Astrocyte (in vitro differentiated cells and primary cell): ENCODE data around the gene NAV3. TPM values are rescaled to one million over a fixed set of nuclear protein-coding genes. Genes with fewer than 3 reads are reported as not detected.

Experiments used
- DNase-seq: peaks from one replicate; pipeline ENCODE4 v3.0.0-alpha.2; 2010; ENCODE audit warnings: low read depth
- FAIRE-seq: peaks from 2 replicates; lab custom pipeline; 2011; peaks lifted over from hg19 to GRCh38; lab: Jason Lieb, UNC
- H2AFZ ChIP-seq: 2 replicates; pipeline ENCODE4 v1.6.0; 2012; ENCODE audit warnings: low read depth, low read length, inconsistent platforms
- H3K27ac ChIP-seq: 2 replicates; pipeline ENCODE4 v1.5.1; 2011; ENCODE audit warnings: low read depth, low read length, inconsistent platforms
- H3K27me3 ChIP-seq: 2 replicates; pipeline ENCODE4 v1.6.0; 2011; ENCODE audit warnings: low read length, inconsistent platforms; ENCODE audit not compliant: insufficient read depth
- H3K36me3 ChIP-seq: 2 replicates; pipeline ENCODE4 v1.5.1; 2011; ENCODE audit warnings: low read length, inconsistent platforms; ENCODE audit not compliant: insufficient read depth
- H3K4me1 ChIP-seq: 2 replicates; pipeline ENCODE4 v1.5.1; 2011; ENCODE audit warnings: low read length, inconsistent platforms; ENCODE audit not compliant: insufficient read depth
- H3K4me2 ChIP-seq: 2 replicates; pipeline ENCODE4 v1.6.0; 2012; ENCODE audit warnings: low read length, inconsistent platforms
- H3K4me3 ChIP-seq: 2 replicates; pipeline ENCODE4 v1.5.1; 2011; ENCODE audit warnings: low read depth, mild to moderate bottlenecking, low read length, inconsistent platforms; ENCODE audit not compliant: insufficient read depth
- H3K79me2 ChIP-seq: 2 replicates; pipeline ENCODE4 v1.6.0; 2012; ENCODE audit warnings: mild to moderate bottlenecking, low read length, inconsistent platforms; ENCODE audit not compliant: insufficient read depth
- H3K9ac ChIP-seq: 2 replicates; pipeline ENCODE4 v1.6.0; 2012; ENCODE audit warnings: mild to moderate bottlenecking, low read length, inconsistent platforms
- H3K9me3 ChIP-seq: 2 replicates; pipeline ENCODE4 v1.5.1; 2012; ENCODE audit warnings: low read depth, mild to moderate bottlenecking, low read length, inconsistent platforms; ENCODE audit not compliant: insufficient read depth
- H4K20me1 ChIP-seq: 2 replicates; pipeline ENCODE4 v1.6.0; 2012; ENCODE audit warnings: low read length, inconsistent platforms; ENCODE audit not compliant: insufficient read depth
- H3K27ac Mint-ChIP-seq: one replicate; pipeline ENCODE4 v1.8.0; 2021; ENCODE audit warnings: mild to moderate bottlenecking, mixed read lengths; ENCODE audit not compliant: unreplicated experiment
- H3K27me3 Mint-ChIP-seq: one replicate; pipeline ENCODE4 v1.8.0; 2021; ENCODE audit warnings: low read depth, mixed read lengths; ENCODE audit not compliant: unreplicated experiment
- H3K36me3 Mint-ChIP-seq: one replicate; pipeline ENCODE4 v1.8.0; 2021; ENCODE audit warnings: low read depth, mixed read lengths; ENCODE audit not compliant: unreplicated experiment
- H3K4me1 Mint-ChIP-seq: one replicate; pipeline ENCODE4 v1.8.0; 2021; ENCODE audit warnings: low read depth, mixed read lengths; ENCODE audit not compliant: unreplicated experiment
- H3K4me3 Mint-ChIP-seq: one replicate; pipeline ENCODE4 v1.8.0; 2021; ENCODE audit warnings: mild to moderate bottlenecking, moderate library complexity, mixed read lengths; ENCODE audit not compliant: unreplicated experiment
- H3K9me3 Mint-ChIP-seq: one replicate; pipeline ENCODE4 v1.8.0; 2021; ENCODE audit warnings: mild to moderate bottlenecking, mixed read lengths; ENCODE audit not compliant: unreplicated experiment
- CTCF ChIP-seq: IDR thresholded peaks from 2 replicates; pipeline ENCODE4 v1.5.1; 2011; ENCODE audit warnings: low read depth, mild to moderate bottlenecking, inconsistent platforms, low read length, moderate library complexity; ENCODE audit not compliant: insufficient read depth
- EZH2 ChIP-seq: IDR thresholded peaks from 2 replicates; pipeline ENCODE4 v1.6.1; 2012; ENCODE audit warnings: mild to moderate bottlenecking, low read length, inconsistent platforms; ENCODE audit not compliant: insufficient read depth
- total RNA-seq: library from RNA; stranded (reverse); gene quantifications from 2 replicates; pipeline ENCODE4 v1.2.1, GENCODE V29; 2021

NAV3 gene
- total RNA-seq, 1 donor from 2014 or later, result 24.1 TPM

- H3K27me3 ChIP-seq, result no peaks in the 10 kb centered on the region
- H3K4me2 ChIP-seq, result no peak overlapping the region
- no peaks in the 10 kb centered on the region for H3K79me2 ChIP-seq
- Mint-ChIP-seq H3K27me3 (no peaks in the 10 kb centered on the region), H3K4me1 (no peaks in the 10 kb centered on the region), H3K27ac (no peak overlapping the region), H3K36me3 (no peaks in the 10 kb centered on the region), H3K4me3 (no peak overlapping the region), H3K9me3 (peaks cover 4% of the 10 kb centered on the region)
- FAIRE-seq (no peak), DNase-seq (no peak)
- no peak overlapping the region for H2AFZ ChIP-seq
- no peak overlapping the region for H3K4me3 ChIP-seq
- no peak for TF ChIP-seq EZH2
- TF ChIP-seq CTCF, result no peak
- no peaks in the 10 kb centered on the region for H3K36me3 ChIP-seq
- no peaks in the 10 kb centered on the region for H3K4me1 ChIP-seq
- H3K9me3 ChIP-seq, result no peaks in the 10 kb centered on the region
- no peaks in the 10 kb centered on the region for H4K20me1 ChIP-seq
- no peak overlapping the region for H3K27ac ChIP-seq
- H3K9ac ChIP-seq, result no peak overlapping the region
Observed at GRCh38 chr12:77907936-77908335, 77.2 kb downstream of the NAV3 start.

GRCh38 chr12:77914081-77914488, 83.4 kb downstream of the NAV3 start:
- Histone ChIP-seq H3K27ac (no peak overlapping the region), H3K4me1 (no peaks in the 10 kb centered on the region), H3K4me3 (no peak overlapping the region), H2AFZ (no peak overlapping the region), H3K79me2 (no peaks in the 10 kb centered on the region), H3K4me2 (no peak overlapping the region), H4K20me1 (no peaks in the 10 kb centered on the region), H3K36me3 (no peaks in the 10 kb centered on the region), H3K9ac (no peak overlapping the region), H3K9me3 (no peaks in the 10 kb centered on the region), H3K27me3 (no peaks in the 10 kb centered on the region)
- Mint-ChIP-seq H3K36me3 (no peaks in the 10 kb centered on the region), H3K27me3 (no peaks in the 10 kb centered on the region), H3K27ac (no peak overlapping the region), H3K4me3 (no peak overlapping the region), H3K4me1 (peaks cover 11% of the 10 kb centered on the region), H3K9me3 (peaks cover 4% of the 10 kb centered on the region)
- TF ChIP-seq CTCF, result no peak
- TF ChIP-seq EZH2, result no peak
- FAIRE-seq (no peak), DNase-seq (no peak)

- TF ChIP-seq EZH2, result no peak
- TF ChIP-seq CTCF, result no peak
- no peak overlapping the region for H3K4me3 Mint-ChIP-seq
- Histone ChIP-seq H3K9ac (no peak overlapping the region), H2AFZ (no peak overlapping the region), H3K4me2 (no peak overlapping the region), H3K36me3 (no peaks in the 10 kb centered on the region), H3K79me2 (no peaks in the 10 kb centered on the region), H3K27me3 (no peaks in the 10 kb centered on the region), H4K20me1 (no peaks in the 10 kb centered on the region), H3K9me3 (no peaks in the 10 kb centered on the region), H3K4me1 (no peaks in the 10 kb centered on the region), H3K4me3 (no peak overlapping the region), H3K27ac (no peak overlapping the region)
- peaks cover 1% of the 10 kb centered on the region for H3K9me3 Mint-ChIP-seq
- no peak overlapping the region for H3K27ac Mint-ChIP-seq
- H3K36me3 Mint-ChIP-seq, result no peaks in the 10 kb centered on the region
- H3K4me1 Mint-ChIP-seq, result peaks cover 11% of the 10 kb centered on the region
- H3K27me3 Mint-ChIP-seq, result no peaks in the 10 kb centered on the region
- FAIRE-seq, result no peak
- DNase-seq, result no peak
Observed at GRCh38 chr12:77915071-77915600, 84.4 kb downstream of the NAV3 start.
